Osteocyte (in vitro differentiated cells): ENCODE data around the gene MAST3. TPM values are rescaled to one million over a fixed set of nuclear protein-coding genes. Genes with fewer than 3 reads are reported as not detected.

Experiments used
- DNase-seq: peaks from one replicate; pipeline ENCODE4 v3.0.0; 2021; ENCODE audit warnings: mixed read lengths; ENCODE audit not compliant: unreplicated experiment; ENCODE audit errors: extremely low spot score
- H3K27ac Mint-ChIP-seq: one replicate; pipeline ENCODE4 v1.8.0; 2021; ENCODE audit warnings: mild to moderate bottlenecking, mixed read lengths; ENCODE audit not compliant: unreplicated experiment
- H3K27me3 Mint-ChIP-seq: one replicate; pipeline ENCODE4 v1.8.0; 2021; ENCODE audit warnings: mixed read lengths; ENCODE audit not compliant: unreplicated experiment
- H3K36me3 Mint-ChIP-seq: one replicate; pipeline ENCODE4 v1.8.0; 2021; ENCODE audit warnings: mixed read lengths; ENCODE audit not compliant: unreplicated experiment
- H3K4me1 Mint-ChIP-seq: one replicate; pipeline ENCODE4 v1.8.0; 2021; ENCODE audit warnings: mixed read lengths; ENCODE audit not compliant: unreplicated experiment
- H3K4me3 Mint-ChIP-seq: one replicate; pipeline ENCODE4 v1.8.0; 2021; ENCODE audit warnings: mild to moderate bottlenecking, moderate library complexity, mixed read lengths; ENCODE audit not compliant: unreplicated experiment
- H3K9me3 Mint-ChIP-seq: one replicate; pipeline ENCODE4 v1.8.0; 2021; ENCODE audit warnings: mixed read lengths; ENCODE audit not compliant: unreplicated experiment
- CTCF ChIP-seq: fragments of 200-600 bp; sonication (generic); IDR thresholded peaks from 2 replicates; pipeline ENCODE4 v1.5.0; 2021; ENCODE audit warnings: antibody characterized with exemption, mild to moderate bottlenecking, moderate library complexity
- total RNA-seq: library from RNA; stranded (reverse); gene quantifications from 2 replicates; pipeline ENCODE4 v1.2.1, GENCODE V29; 2021

Gene MAST3
- total RNA-seq, 1 donor from 2014 or later, result 7.6 TPM

- peaks cover 5% of the 10 kb centered on the region for H3K27me3 Mint-ChIP-seq
- no peak for DNase-seq
- H3K9me3 Mint-ChIP-seq, result no peaks in the 10 kb centered on the region
- no peak overlapping the region for H3K27ac Mint-ChIP-seq
- H3K4me1 Mint-ChIP-seq, result peaks cover 10% of the 10 kb centered on the region
- H3K36me3 Mint-ChIP-seq, result no peaks in the 10 kb centered on the region
- H3K4me3 Mint-ChIP-seq, result no peak overlapping the region
- no peak for TF ChIP-seq CTCF
Measured at GRCh38 chr19:18062028-18062427, 35.5 kb upstream of the MAST3 start.

GRCh38 chr19:18063463-18063862 lies 34.1 kb upstream of the MAST3 start:
- H3K9me3 Mint-ChIP-seq, result no peaks in the 10 kb centered on the region
- DNase-seq, result no peak
- no peak overlapping the region for H3K27ac Mint-ChIP-seq
- H3K27me3 Mint-ChIP-seq, result peaks cover 5% of the 10 kb centered on the region
- no peaks in the 10 kb centered on the region for H3K36me3 Mint-ChIP-seq
- peaks cover 4% of the 10 kb centered on the region for H3K4me1 Mint-ChIP-seq
- H3K4me3 Mint-ChIP-seq, result no peak overlapping the region
- peak; percentile 45 for TF ChIP-seq CTCF

DNA sequence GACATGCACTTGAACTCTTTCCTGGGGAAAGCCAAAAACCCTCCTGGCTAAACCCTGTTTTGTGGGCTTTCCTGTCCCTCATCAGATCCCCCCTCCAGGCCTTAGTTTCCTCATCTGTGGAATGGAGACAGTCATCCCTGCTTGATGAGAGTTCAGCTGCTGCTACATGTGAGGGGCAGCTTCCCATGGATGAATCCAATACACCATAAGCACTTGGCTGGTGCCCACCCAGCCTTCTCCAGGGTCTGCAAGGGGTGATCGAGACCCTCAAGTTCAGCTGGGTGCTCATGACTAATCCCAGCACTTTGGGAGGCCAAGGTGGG lies 32.4 kb upstream of the MAST3 start:
- peaks cover 5% of the 10 kb centered on the region for H3K27me3 Mint-ChIP-seq
- no peak overlapping the region for H3K27ac Mint-ChIP-seq
- H3K36me3 Mint-ChIP-seq, result no peaks in the 10 kb centered on the region
- no peaks in the 10 kb centered on the region for H3K4me1 Mint-ChIP-seq
- no peak overlapping the region for H3K4me3 Mint-ChIP-seq
- TF ChIP-seq CTCF, result no peak
- no peaks in the 10 kb centered on the region for H3K9me3 Mint-ChIP-seq
- no peak for DNase-seq

GRCh38 chr19:18068395-18068794 lies 29.2 kb upstream of the MAST3 start:
- no peak overlapping the region for H3K27ac Mint-ChIP-seq
- no peak overlapping the region for H3K4me3 Mint-ChIP-seq
- no peak for TF ChIP-seq CTCF
- H3K27me3 Mint-ChIP-seq, result peaks cover 4% of the 10 kb centered on the region
- H3K4me1 Mint-ChIP-seq, result no peaks in the 10 kb centered on the region
- no peak for DNase-seq
- no peaks in the 10 kb centered on the region for H3K36me3 Mint-ChIP-seq
- no peaks in the 10 kb centered on the region for H3K9me3 Mint-ChIP-seq

DNA sequence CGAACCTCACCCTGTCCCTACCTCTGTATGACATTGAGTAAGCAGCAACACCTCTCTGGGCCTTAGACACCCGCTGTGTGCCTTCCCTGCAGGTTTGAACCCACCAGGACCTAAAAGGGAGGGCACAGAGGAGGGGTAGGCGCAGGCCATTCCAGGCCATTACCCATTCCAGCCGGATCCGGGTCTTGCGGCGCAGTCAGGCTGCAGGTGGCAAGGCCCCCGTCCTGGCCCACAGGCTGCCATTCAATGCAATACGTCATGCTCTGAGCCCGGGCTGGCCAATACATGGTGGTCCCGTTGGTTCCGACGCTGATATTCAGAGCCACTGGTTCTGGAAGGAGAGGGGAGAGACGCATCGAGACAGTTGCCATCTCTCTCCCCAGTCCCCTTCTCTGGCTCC lies 28.2 kb upstream of the MAST3 start:
- H3K9me3 Mint-ChIP-seq, result no peaks in the 10 kb centered on the region
- no peaks in the 10 kb centered on the region for H3K36me3 Mint-ChIP-seq
- no peak overlapping the region for H3K4me3 Mint-ChIP-seq
- no peak overlapping the region for H3K27ac Mint-ChIP-seq
- DNase-seq, result no peak
- TF ChIP-seq CTCF, result no peak
- H3K4me1 Mint-ChIP-seq, result no peaks in the 10 kb centered on the region
- peaks cover 3% of the 10 kb centered on the region for H3K27me3 Mint-ChIP-seq
